ENCODE data around the gene PIP4P1. TPM values are rescaled to one million over a fixed set of nuclear protein-coding genes. Genes with fewer than 3 reads are reported as not detected.

PIP4P1 gene
- total RNA-seq, 1 experiment from 2014 or later: 32.8 TPM

- DNase-seq (ENCODE audit: low spot score): no peak
Observed at GRCh38 chr14:20435582-20436362, 25.5 kb downstream of the PIP4P1 start, which contains the start of gene KLHL33. Gene KLHL33, minus strand, starts transcription at chr14:20436166. Its CDS starts 355 bp downstream, at chr14:20435811.

GRCh38 chr14:20434701-20435581 lies 26.3 kb downstream of the PIP4P1 start:
- DNase-seq (ENCODE audit: low spot score): no peak

GRCh38 chr14:20429801-20430669 lies 31.2 kb downstream of the PIP4P1 start:
- no peak for DNase-seq (ENCODE audit: low spot score)

GRCh38 chr14:20428802-20429201 lies 32.4 kb downstream of the PIP4P1 start:
- no peak for DNase-seq (ENCODE audit: low spot score)

GRCh38 chr14:20428010-20428365 lies 33.2 kb downstream of the PIP4P1 start:
- no peak for DNase-seq (ENCODE audit: low spot score)

GRCh38 chr14:20427231-20428009 lies 33.8 kb downstream of the PIP4P1 start:
- DNase-seq (ENCODE audit: low spot score): peak; percentile 69

GRCh38 chr14:20424851-20425250 lies 36.4 kb downstream of the PIP4P1 start:
- no peak for DNase-seq (ENCODE audit: low spot score)

- DNase-seq (ENCODE audit: low spot score): no peak
Observed at GRCh38 chr14:20422886-20423285, 38.3 kb downstream of the PIP4P1 start.

- DNase-seq (ENCODE audit: low spot score): no peak
Observed at GRCh38 chr14:20421267-20421666, 40.0 kb downstream of the PIP4P1 start.

- DNase-seq (ENCODE audit: low spot score): no peak
Observed at GRCh38 chr14:20419419-20419818, 41.8 kb downstream of the PIP4P1 start.

- DNase-seq (ENCODE audit: low spot score): no peak
Observed at GRCh38 chr14:20418501-20418909, 42.7 kb downstream of the PIP4P1 start.

- DNase-seq (ENCODE audit: low spot score): no peak
Observed at GRCh38 chr14:20417250-20418186, 43.7 kb downstream of the PIP4P1 start.

- no peak for DNase-seq (ENCODE audit: low spot score)
Observed at GRCh38 chr14:20416223-20416622, 45.0 kb downstream of the PIP4P1 start.

- peak; percentile 57 for DNase-seq (ENCODE audit: low spot score)
Observed at GRCh38 chr14:20415782-20416206, 45.4 kb downstream of the PIP4P1 start.

GRCh38 chr14:20413744-20414082 lies 47.5 kb downstream of the PIP4P1 start:
- no peak for DNase-seq (ENCODE audit: low spot score)

- peak; percentile 76 for DNase-seq (ENCODE audit: low spot score)
Observed at GRCh38 chr14:20412876-20413743, 48.1 kb downstream of the PIP4P1 start, which contains the start of gene TEP1. Gene TEP1, minus strand, starts transcription at chr14:20413501. Its CDS starts 5,062 bp downstream, at chr14:20408439.

GRCh38 chr14:20412411-20412810 lies 48.8 kb downstream of the PIP4P1 start:
- no peak for DNase-seq (ENCODE audit: low spot score)

- DNase-seq (ENCODE audit: low spot score): no peak
Observed at GRCh38 chr14:20409226-20409625, 52.0 kb downstream of the PIP4P1 start.

All from H4 (cell line).